GM18499 (cell line): ENCODE results near the gene CPT1A.

Experiments used
- ATAC-seq: cut with Tn5 transposase; IDR thresholded peaks from one replicate; pipeline ENCODE4 v1.9.1; 2021; ENCODE audit warnings: moderate number of reproducible peaks; ENCODE audit not compliant: insufficient read depth, unreplicated experiment

Gene CPT1A

DNA sequence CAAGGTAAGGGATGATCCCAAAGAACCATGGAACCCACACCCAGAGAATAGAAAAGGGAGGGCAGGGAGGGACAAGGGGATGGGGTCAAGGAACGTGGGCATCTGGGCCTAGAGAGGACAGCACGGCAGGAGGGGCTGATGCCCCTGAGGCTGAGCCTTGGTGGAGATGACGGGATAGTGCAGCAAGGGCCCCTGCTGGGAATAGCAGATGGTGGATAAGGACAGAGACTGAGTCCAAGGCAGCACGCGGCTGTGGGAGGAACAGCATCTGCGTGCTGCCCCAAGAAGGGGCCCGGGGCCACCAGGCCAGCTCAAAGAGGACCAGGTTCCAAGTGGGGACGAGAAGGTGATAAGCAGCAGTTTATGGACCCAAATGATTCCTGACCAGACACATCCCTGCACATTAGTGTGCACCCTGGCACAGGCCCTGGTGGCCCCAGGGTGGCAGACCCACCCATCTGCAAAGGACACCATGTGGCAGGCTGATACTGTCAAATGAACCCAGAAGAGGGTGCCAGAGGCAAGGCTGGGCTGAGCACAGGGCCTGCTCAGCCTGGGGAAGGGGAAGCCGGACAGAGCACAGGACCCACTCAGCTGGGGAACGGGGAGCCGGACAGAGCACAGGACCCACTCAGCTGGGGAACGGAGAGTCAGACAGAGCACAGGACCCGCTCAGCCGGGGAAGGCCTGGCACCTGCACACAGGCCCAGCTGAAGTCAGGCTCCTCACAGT lies 77.6 kb downstream of the CPT1A start:
- ATAC-seq = no peak

DNA sequence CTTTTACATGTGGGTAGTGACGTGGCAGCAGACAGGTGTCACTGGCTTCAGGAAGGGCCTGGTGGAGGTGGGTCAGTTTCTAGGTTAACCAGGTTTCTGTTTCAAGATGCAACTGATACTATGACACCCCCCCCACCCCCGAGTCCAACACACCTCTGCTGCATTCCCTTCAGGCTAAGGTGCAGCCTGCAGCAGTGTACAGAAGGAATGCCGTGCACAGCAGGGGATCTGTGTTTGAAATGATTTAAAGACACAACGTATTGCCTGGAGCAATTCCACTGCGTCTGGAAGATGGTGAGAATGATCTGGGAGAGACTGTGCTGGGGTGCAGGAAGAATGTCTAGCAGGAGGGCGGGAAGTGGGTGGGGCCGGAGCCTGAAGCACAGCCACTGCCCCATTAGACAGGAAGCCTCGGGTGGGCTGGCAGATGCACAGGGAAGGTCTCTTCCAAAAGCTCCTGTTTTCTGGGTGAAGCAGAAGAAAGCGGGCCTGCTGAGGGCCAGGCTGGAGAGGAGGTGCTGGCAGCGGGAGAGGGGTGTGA lies 78.5 kb downstream of the CPT1A start:
- no peak for ATAC-seq

GRCh38 chr11:68762481-68762880 lies 79.2 kb downstream of the CPT1A start:
- ATAC-seq = no peak

- ATAC-seq = no peak
Measured at GRCh38 chr11:68761801-68762200, 79.9 kb downstream of the CPT1A start.

DNA sequence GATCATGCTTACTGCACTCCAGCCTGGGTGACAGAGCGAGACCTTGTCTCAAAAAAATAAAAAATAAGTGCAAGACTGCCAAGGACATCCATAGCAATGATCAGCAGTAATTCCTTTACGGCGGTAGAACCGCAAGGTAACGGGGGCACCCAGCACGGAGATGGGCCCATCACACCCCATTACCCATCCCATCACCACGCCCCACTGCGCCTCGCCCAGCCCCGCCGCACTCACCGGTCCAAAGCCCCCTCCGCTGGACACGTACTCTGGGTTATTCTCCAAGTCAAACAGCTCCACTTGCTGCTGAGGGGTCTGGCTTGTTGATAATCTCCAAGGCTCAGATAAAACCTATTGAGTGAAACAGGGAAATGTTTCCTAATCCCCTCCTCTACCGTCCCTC lies 81.7 kb downstream of the CPT1A start:
- ATAC-seq = no peak

DNA sequence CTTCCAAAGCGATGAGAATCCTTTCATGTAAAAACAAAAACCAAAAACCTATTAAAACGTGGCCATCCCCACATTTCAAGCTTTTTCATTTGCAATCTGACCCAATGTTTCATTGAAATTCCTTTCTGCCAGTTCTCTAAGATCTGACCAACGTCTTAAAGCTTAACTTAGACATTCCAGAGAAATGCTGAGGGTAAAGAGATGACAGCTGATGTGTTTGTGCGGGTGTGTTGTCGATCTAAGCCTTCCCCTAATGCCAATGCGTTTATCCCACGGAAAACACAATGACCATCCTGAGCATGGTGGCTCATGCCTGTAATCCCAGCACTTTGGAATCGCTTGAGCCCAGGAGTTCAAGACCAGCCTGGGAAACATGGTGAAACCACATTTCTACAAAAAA lies 84.0 kb downstream of the CPT1A start:
- no peak for ATAC-seq

GRCh38 chr11:68756171-68756766 lies 85.4 kb downstream of the CPT1A start:
- ATAC-seq = no peak

DNA sequence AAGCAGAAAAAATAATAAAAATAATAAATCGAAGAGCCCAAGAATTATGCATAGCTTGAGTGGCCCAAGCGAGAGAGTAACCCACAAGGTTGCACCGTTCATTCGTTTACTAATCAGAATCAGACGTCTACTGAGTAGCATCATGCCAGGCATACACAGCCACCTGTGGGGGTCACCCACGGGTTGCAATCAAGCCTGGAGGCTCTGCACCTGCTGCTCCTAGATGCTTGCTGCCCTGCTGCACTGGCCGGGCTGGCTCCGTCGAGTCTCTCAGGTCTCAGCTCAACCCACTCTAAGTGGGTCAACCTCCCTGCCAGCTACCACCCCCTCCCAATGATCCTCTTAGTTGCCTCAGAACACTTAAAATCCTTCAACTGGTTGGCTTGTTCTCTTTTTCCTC lies 88.4 kb downstream of the CPT1A start:
- no peak for ATAC-seq

DNA sequence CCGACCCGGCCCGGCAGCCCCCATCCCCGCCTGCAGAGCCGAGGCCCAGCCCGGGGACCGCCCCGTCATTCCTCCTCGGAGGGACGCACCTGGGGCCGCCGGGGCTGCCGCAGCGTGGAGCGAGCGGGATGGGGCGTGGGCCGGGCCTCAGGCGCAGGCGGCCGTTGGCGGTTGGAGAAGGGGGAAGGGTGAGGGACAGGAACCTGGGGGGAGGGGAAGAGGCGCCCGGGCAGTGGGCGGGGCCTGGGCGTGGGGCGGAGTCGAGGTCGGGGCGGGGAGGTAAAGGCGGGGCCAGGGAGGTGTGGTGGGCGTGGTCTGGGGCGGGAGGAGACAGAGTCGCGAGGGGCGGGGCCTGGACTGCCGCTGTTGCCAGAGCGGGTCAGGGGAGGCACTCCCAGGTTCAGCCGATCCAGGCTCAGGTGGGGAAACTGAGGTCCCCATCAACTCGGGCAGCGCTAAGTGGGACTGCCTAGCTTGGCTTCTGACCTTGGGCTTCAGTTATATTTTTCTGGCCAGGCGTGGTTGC lies 90.3 kb downstream of the CPT1A start, which contains the start of gene TESMIN:
TESMIN (minus strand) TSS at position 190 of the 526 bp plus-strand sequence. CDS start 860 bp downstream, outside the sequence.
- no peak for ATAC-seq

DNA sequence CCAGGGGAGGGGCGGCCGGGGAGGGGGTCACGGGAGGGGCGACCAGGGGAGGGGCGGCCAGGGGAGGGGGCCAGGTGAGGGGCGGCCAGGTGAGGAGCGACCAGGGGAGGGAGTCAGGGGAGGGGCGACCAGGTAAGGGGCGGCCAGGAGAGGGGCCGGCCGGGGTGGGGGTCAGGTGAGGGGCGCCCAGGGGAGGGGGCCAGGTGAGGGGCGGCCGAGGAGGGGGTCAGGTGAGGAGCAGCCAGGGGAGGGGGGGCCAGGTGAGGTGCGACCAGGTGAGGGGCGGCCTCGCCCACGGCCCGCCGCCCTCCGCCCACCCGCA lies 90.8 kb downstream of the CPT1A start:
- no peak for ATAC-seq

DNA sequence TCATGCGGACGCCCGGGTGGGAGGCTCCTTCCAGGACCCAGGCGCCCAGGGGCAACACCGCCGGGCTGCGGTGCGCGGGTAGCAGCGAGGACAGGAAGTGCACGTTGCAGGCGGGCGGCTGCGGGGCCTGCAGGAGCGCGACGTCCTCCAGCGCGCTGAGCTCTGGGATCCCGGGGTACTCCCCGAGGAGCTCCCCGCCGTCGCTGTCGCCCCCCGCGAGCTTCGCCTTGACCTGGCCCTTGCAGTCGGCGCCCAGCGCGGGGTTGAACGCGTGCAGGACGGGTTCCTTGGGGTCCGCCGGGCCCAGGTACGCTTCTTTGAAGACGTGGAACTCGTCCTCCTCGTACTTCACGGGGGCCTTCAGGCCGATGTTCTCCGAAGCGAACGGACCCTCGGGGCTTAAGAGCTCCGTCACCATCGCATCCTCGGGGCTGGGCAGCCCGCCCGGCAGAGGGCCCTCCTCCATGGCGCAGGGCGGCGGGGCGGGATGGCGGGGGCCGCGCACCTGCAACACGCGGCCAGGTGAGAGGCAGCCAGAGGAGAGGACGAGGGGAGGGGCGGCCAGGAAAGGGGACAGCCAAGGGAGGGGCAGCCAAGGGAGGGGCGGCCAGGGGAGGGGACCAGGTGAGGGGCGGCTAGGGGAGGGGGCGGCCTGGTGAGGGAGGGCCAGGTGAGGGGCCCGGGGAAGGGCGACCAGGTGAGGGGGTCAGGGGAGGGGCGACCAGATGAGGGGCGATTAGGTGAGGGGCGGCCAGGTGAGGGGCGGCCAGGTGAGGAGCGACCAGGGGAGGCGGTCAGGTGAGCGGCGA lies 91.3 kb downstream of the CPT1A start:
- ATAC-seq = no peak

DNA sequence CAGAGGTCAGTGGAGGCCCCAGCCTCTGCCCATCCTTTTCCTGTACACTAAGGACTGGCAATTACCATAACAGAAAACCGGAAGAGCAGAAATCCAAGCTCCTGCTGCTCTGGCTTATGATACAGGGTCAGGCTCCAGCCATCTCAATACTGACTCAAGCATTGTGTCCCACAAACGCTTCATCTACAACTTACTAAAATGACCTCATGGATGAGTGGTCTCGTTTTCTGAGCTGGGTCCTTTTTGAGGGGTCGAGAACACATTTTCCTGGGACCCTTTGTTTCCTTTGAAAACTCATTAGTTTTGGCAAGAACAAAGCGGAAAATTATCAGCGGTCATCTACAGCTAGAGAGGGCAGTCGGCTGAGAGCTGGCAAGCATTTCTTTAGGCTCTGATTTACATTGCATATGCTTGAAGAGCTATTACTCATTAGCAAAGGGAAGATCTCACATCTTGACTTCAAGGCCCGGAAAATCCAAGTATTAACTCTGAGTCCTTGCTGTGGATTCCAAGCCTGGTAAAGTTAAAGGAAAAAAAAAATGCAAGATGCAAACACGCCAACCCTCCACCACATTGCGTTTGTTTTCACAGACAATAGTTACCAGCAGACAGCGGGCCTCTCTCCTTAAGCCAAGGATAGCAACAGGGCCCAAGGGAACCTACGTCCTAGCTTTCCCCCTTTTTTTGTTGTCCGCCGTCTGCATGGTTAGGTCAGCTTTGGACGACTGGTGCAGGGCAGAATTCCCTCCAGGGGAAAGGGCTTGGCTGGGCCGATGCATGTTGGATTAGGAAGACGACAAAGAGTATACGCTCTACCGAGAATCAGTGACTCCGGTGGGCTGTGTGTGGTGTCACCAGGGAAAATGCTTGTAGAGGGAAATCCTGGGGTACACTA lies 92.2 kb downstream of the CPT1A start:
- ATAC-seq = no peak

- no peak for ATAC-seq
Measured at GRCh38 chr11:68748061-68748460, 93.7 kb downstream of the CPT1A start.

DNA sequence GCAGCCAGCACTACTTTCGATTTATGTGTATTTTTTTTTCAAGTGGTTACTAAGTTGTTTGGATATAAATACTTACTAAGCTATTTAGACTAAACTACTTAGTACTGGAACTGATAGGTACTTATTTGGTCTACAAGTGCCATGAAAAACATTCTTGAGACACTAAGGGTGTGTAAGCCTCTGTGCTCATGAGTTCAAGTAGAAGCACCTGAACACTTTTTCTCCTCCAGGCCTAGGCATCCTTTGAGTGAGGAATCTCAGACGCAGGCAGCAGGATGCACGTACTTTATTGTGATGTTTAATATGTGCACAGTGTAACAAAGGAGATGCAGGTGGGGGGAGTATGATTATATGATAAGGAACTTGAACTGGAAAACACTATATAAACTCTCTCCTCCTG lies 98.2 kb downstream of the CPT1A start:
- ATAC-seq = no peak

DNA sequence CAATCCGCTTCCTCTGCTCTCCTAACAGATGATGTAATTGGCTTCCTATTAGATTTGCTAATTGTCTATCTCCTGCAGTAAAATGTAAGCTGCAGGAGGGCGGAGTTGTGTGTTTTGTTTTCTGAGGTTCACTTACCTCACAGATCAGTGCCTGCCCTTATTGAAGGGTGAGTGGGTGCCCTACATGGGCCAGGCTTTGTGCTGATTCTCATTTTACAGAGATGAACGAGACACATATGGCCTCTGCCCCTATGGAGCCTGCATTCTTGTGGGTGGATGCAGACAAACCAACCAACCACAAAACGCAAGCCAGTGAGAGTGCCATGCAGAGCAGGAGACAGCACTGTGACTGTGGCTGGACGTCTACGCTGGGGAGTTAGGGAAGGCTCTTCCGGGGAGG lies 100.3 kb downstream of the CPT1A start:
- no peak for ATAC-seq

- no peak for ATAC-seq
Measured at GRCh38 chr11:68735646-68736045, 106.1 kb downstream of the CPT1A start.

DNA sequence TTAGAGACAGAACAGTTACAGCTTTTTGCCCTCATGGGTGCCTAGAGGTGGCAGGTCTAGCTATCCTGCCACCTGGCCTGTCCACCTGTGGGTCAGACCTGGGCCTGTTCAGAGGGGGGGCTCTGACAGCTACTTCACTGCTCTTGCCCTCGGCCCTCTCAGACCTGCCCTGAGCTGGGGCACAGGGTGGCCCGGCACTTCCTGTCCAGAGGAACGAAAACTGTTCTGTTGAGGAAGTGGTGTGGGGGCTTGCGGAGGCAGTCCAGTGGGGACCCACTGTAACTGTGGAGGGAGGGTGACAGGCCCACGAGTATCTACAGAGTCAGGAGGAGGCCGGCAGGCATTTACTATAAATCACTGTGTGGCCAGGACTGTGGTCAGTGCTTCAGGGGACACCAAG lies 106.6 kb downstream of the CPT1A start:
- no peak for ATAC-seq

DNA sequence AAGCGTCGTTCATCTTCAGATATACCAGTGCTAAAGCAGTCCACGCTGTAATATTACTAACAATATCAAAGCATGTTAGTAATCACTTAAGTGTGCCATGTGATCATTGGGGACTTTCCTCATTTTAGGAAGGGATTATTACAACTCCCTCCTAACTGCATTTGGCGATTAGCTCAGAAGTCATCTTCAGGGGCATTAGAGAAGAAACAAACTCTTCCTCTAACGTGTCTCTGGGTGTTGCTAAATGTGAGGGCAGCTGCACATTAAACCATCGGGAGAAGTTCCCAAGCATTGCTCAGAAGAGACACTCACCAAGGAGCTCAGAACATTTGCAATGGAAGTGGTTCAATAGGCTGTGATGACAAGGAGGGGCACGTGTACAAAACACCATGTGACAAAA lies 107.6 kb downstream of the CPT1A start:
- ATAC-seq = no peak

- ATAC-seq = no peak
Measured at GRCh38 chr11:68727783-68728182, 113.9 kb downstream of the CPT1A start.

- ATAC-seq = no peak
Measured at GRCh38 chr11:68724293-68724692, 117.4 kb downstream of the CPT1A start.
